Measurements from ENCODE around the gene BARX2.

DNA sequence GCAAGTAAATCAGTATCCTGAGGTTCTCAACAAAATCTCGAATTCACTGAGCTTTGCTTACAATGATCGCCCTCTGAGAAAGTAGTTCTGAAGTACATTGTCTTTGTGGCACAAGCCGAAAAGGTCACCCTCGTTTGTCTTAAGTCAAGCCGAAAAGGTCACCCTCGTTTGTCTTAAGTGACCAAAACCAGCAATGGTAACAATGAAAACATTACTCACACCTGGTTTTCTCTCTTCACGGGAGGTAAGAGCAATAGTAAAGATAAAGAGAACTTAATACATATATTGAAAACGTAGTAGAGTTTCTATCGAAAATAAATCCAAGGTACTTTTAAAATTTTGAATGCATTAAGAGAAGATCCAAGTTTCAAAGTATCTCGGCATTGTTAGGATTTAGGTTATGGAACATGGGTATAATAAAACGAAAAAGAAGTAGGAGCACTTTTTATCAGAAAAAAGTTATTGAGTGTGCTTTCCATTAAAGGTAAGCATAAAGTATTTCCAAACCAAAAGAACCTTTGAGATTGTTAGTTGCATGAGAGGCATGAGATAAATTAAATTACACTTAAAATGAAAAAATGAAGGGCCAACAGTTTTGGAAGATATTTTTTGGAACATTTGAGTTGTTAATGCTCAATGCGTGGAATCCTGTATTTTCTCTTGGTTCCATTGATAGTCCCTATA is 1.2 kb downstream of the BARX2 start:
- TF ChIP-seq, protein P1, sequence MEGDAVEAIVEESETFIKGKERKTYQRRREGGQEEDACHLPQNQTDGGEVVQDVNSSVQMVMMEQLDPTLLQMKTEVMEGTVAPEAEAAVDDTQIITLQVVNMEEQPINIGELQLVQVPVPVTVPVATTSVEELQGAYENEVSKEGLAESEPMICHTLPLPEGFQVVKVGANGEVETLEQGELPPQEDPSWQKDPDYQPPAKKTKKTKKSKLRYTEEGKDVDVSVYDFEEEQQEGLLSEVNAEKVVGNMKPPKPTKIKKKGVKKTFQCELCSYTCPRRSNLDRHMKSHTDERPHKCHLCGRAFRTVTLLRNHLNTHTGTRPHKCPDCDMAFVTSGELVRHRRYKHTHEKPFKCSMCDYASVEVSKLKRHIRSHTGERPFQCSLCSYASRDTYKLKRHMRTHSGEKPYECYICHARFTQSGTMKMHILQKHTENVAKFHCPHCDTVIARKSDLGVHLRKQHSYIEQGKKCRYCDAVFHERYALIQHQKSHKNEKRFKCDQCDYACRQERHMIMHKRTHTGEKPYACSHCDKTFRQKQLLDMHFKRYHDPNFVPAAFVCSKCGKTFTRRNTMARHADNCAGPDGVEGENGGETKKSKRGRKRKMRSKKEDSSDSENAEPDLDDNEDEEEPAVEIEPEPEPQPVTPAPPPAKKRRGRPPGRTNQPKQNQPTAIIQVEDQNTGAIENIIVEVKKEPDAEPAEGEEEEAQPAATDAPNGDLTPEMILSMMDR (conservative IDR thresholded peaks at IDR 0.05; ENCODE audit: low read depth, low read length): no peak
- 0 out of 2 replicates have a peak, but pooled peaks have one; percentile 11 for TF ChIP-seq EZH2phosphoT487 (IDR thresholded peaks at IDR 0.05; ENCODE audit: borderline replicate concordance, low read length)

Data from PC-3 (cell line).